HAP-1 (cell line): ENCODE measurements around the gene DNAJC8.

Experiments used
- DNase-seq, 2 experiments: peaks; one replicate each; pipeline ENCODE4 v3.0.0-alpha.2; 2016 to 2020; ENCODE audit warnings: low spot score in 2 of 2
- H3K27me3 ChIP-seq: fragments of 250-450 bp; sonication (Bioruptor Pico); 2 replicates; pipeline ENCODE4 v1.5.1; 2020; ENCODE audit warnings: low read depth, mild to moderate bottlenecking, moderate library complexity
- H3K36me3 ChIP-seq: fragments of 250-450 bp; sonication (Bioruptor Pico); replicated peaks from 2 replicates; pipeline ENCODE4 v1.5.1; 2020; ENCODE audit warnings: mild to moderate bottlenecking
- H3K4me1 ChIP-seq: fragments of 250-450 bp; sonication (Bioruptor Pico); 2 replicates; pipeline ENCODE4 v1.5.1; 2020; ENCODE audit warnings: mild to moderate bottlenecking
- H3K4me3 ChIP-seq: fragments of 250-450 bp; sonication (Bioruptor Pico); 2 replicates; pipeline ENCODE4 v1.5.1; 2020; ENCODE audit warnings: mild to moderate bottlenecking, moderate library complexity
- H3K9me3 ChIP-seq: fragments of 250-450 bp; sonication (Bioruptor Pico); 2 replicates; pipeline ENCODE4 v1.5.1; 2020; ENCODE audit warnings: mild to moderate bottlenecking, moderate library complexity
- in situ Hi-C: fragments of 300-500 bp; cut with MboI; formaldehyde crosslinking; loops from 3 replicates; pipeline ENCODE4 v1.14.3; 2020; ENCODE audit warnings: low sequenced_read_pairs, inconsistent platforms, mixed read lengths

DNAJC8 gene

GRCh38 chr1:28232558-28233263, at the start of gene DNAJC8:
DNAJC8 (minus strand) TSS chr1:28233029; CDS start chr1:28232998, 31 bp downstream.
- H3K9me3 ChIP-seq = no peaks in the 10 kb centered on the region
- peak; percentile 89 to 96 for DNase-seq
- in situ Hi-C loops = no loop called here
- H3K4me3 ChIP-seq = peak within 1 kb of the TSS; percentile 86
- H3K4me1 ChIP-seq = peaks cover 8% of the 10 kb centered on the region; the same call in 1 of the 2 replicates
- H3K27me3 ChIP-seq = no peaks in the 10 kb centered on the region
- peaks cover 17% of the 10 kb centered on the region for H3K36me3 ChIP-seq

GRCh38 chr1:28281608-28282425, 49.0 kb upstream of the DNAJC8 start:
- H3K4me1 ChIP-seq = no peaks in the 10 kb centered on the region
- no peak overlapping the region for H3K4me3 ChIP-seq
- H3K36me3 ChIP-seq = peaks cover 44% of the 10 kb centered on the region
- H3K27me3 ChIP-seq = no peaks in the 10 kb centered on the region
- no peak for DNase-seq
- no peaks in the 10 kb centered on the region for H3K9me3 ChIP-seq
- in situ Hi-C loops = no loop called here

- Histone ChIP-seq H3K27me3 (no peaks in the 10 kb centered on the region), H3K9me3 (no peaks in the 10 kb centered on the region), H3K36me3 (peaks cover 47% of the 10 kb centered on the region), H3K4me3 (no peak overlapping the region), H3K4me1 (no peaks in the 10 kb centered on the region)
- DNase-seq = no peak
- in situ Hi-C loops = no loop called here
These were observed 48.1 kb upstream of the DNAJC8 start for GRCh38 chr1:28280977-28281381.

GRCh38 chr1:28280501-28280900, 47.7 kb upstream of the DNAJC8 start:
- Histone ChIP-seq H3K4me3 (no peak overlapping the region), H3K36me3 (peaks cover 52% of the 10 kb centered on the region), H3K27me3 (no peaks in the 10 kb centered on the region), H3K4me1 (no peaks in the 10 kb centered on the region), H3K9me3 (no peaks in the 10 kb centered on the region)
- in situ Hi-C loops = no loop called here
- DNase-seq = no peak

- no peak overlapping the region for H3K4me3 ChIP-seq
- no peaks in the 10 kb centered on the region for H3K27me3 ChIP-seq
- H3K4me1 ChIP-seq = no peaks in the 10 kb centered on the region
- H3K36me3 ChIP-seq = peaks cover 60% of the 10 kb centered on the region
- in situ Hi-C loops = no loop called here
- H3K9me3 ChIP-seq = no peaks in the 10 kb centered on the region
- DNase-seq = no peak
These were observed 46.9 kb upstream of the DNAJC8 start for GRCh38 chr1:28279721-28280120.

GRCh38 chr1:28278763-28279162, 45.9 kb upstream of the DNAJC8 start:
- in situ Hi-C loops = no loop called here
- H3K4me3 ChIP-seq = no peak overlapping the region
- H3K27me3 ChIP-seq = no peaks in the 10 kb centered on the region
- no peaks in the 10 kb centered on the region for H3K9me3 ChIP-seq
- H3K36me3 ChIP-seq = peaks cover 69% of the 10 kb centered on the region
- H3K4me1 ChIP-seq = no peaks in the 10 kb centered on the region
- no peak for DNase-seq

GRCh38 chr1:28273216-28273860, 40.5 kb upstream of the DNAJC8 start:
- in situ Hi-C loops = no loop called here
- Histone ChIP-seq H3K27me3 (no peaks in the 10 kb centered on the region), H3K4me1 (no peaks in the 10 kb centered on the region), H3K9me3 (no peaks in the 10 kb centered on the region), H3K36me3 (peaks cover 84% of the 10 kb centered on the region), H3K4me3 (no peak overlapping the region)
- no peak for DNase-seq

- Histone ChIP-seq H3K36me3 (peaks cover 74% of the 10 kb centered on the region), H3K4me1 (no peaks in the 10 kb centered on the region), H3K9me3 (no peaks in the 10 kb centered on the region), H3K4me3 (no peak overlapping the region), H3K27me3 (no peaks in the 10 kb centered on the region)
- in situ Hi-C loops = no loop called here
- DNase-seq = no peak
These were observed 39.5 kb upstream of the DNAJC8 start for GRCh38 chr1:28272215-28272852.

- in situ Hi-C loops = no loop called here
- peaks cover 6% of the 10 kb centered on the region; the same call in 1 of the 2 replicates for H3K4me1 ChIP-seq
These were observed 36.7 kb upstream of the DNAJC8 start for GRCh38 chr1:28269529-28269928.

GRCh38 chr1:28267633-28268032, 34.8 kb upstream of the DNAJC8 start:
- no peaks in the 10 kb centered on the region for H3K9me3 ChIP-seq
- H3K4me1 ChIP-seq = peaks cover 6% of the 10 kb centered on the region; the same call in 1 of the 2 replicates
- H3K27me3 ChIP-seq = no peaks in the 10 kb centered on the region
- H3K36me3 ChIP-seq = peaks cover 34% of the 10 kb centered on the region
- in situ Hi-C loops = no loop called here
- DNase-seq = no peak
- no peak overlapping the region for H3K4me3 ChIP-seq

More at GRCh38 chr1:28269529-28269928, 36.7 kb upstream of the DNAJC8 start:
- H3K36me3 ChIP-seq = peaks cover 53% of the 10 kb centered on the region
- H3K9me3 ChIP-seq = no peaks in the 10 kb centered on the region
- no peaks in the 10 kb centered on the region for H3K27me3 ChIP-seq
- DNase-seq = no peak
- H3K4me3 ChIP-seq = no peak overlapping the region

GRCh38 chr1:28266920-28267322, 34.1 kb upstream of the DNAJC8 start:
- no peak for DNase-seq

GRCh38 chr1:28265577-28265976, 32.7 kb upstream of the DNAJC8 start:
- H3K27me3 ChIP-seq = no peaks in the 10 kb centered on the region
- no peaks in the 10 kb centered on the region for H3K9me3 ChIP-seq
- H3K4me1 ChIP-seq = peaks cover 14% of the 10 kb centered on the region
- in situ Hi-C loops = no loop called here
- H3K4me3 ChIP-seq = no peak overlapping the region
- peaks cover 14% of the 10 kb centered on the region for H3K36me3 ChIP-seq
- DNase-seq = no peak

More at GRCh38 chr1:28266920-28267322, 34.1 kb upstream of the DNAJC8 start:
- H3K36me3 ChIP-seq = peaks cover 27% of the 10 kb centered on the region
- peaks cover 6% of the 10 kb centered on the region; the same call in 1 of the 2 replicates for H3K4me1 ChIP-seq
- H3K27me3 ChIP-seq = no peaks in the 10 kb centered on the region
- no peaks in the 10 kb centered on the region for H3K9me3 ChIP-seq
- H3K4me3 ChIP-seq = no peak overlapping the region
- in situ Hi-C loops = no loop called here

GRCh38 chr1:28264897-28265296, 32.1 kb upstream of the DNAJC8 start:
- in situ Hi-C loops = no loop called here
- Histone ChIP-seq H3K27me3 (no peaks in the 10 kb centered on the region), H3K4me3 (no peak overlapping the region), H3K4me1 (peaks cover 14% of the 10 kb centered on the region), H3K36me3 (peaks cover 10% of the 10 kb centered on the region; the same call in 1 of the 2 replicates), H3K9me3 (no peaks in the 10 kb centered on the region)
- no peak for DNase-seq
